WTC11 (cell line): ENCODE measurements around the gene LILRB3. TPM values are rescaled to one million over a fixed set of nuclear protein-coding genes. Genes with fewer than 3 reads are reported as not detected.
"Not testable (repeated sequence)": the region's sequence is repeated elsewhere in the genome, so short reads cannot be mapped to it uniquely, and the experiment has no call there.

Experiments
- ATAC-seq: fragments of 200-7000 bp; cut with Tn5 transposase; 2 replicates; pipeline ENCODE4 v1.10.0; 2021; ENCODE audit warnings: mild to moderate bottlenecking, moderate library complexity
- CTCF ChIA-PET: fragments of 300-600 bp; sonication (Branson Sonifier 250); formaldehyde crosslinking; loops from one replicate; lab custom pipeline; 2021; ENCODE audit warnings: antibody characterized with exemption; lab: Charles Lee
- POLR2A ChIA-PET: fragments of 350-600 bp; sonication (Branson Sonifier 250); formaldehyde crosslinking; loops from one replicate; lab custom pipeline; 2021; ENCODE audit warnings: antibody characterized with exemption; lab: Charles Lee
- DNase-seq: peaks from one replicate; pipeline ENCODE4 v3.0.0; 2021; ENCODE audit warnings: low spot score
- H3K27ac Mint-ChIP-seq: 2 replicates; pipeline ENCODE4 v1.8.0; 2021; ENCODE audit warnings: mixed read lengths
- H3K27me3 Mint-ChIP-seq: 2 replicates; pipeline ENCODE4 v1.8.0; 2021; ENCODE audit warnings: low read depth, mild to moderate bottlenecking, moderate library complexity, mixed read lengths
- H3K36me3 Mint-ChIP-seq: 2 replicates; pipeline ENCODE4 v1.8.0; 2021; ENCODE audit warnings: mixed read lengths
- H3K4me1 Mint-ChIP-seq: 2 replicates; pipeline ENCODE4 v1.8.0; 2022; ENCODE audit warnings: mixed read lengths
- H3K4me3 Mint-ChIP-seq: 2 replicates; pipeline ENCODE4 v1.8.0; 2021; ENCODE audit warnings: mild to moderate bottlenecking, moderate library complexity, mixed read lengths
- H3K9me3 Mint-ChIP-seq: 2 replicates; pipeline ENCODE4 v1.8.0; 2021; ENCODE audit warnings: mixed read lengths
- FOXK1 ChIP-seq: sonication (generic); formaldehyde crosslinking; IDR thresholded peaks from 2 replicates; pipeline ENCODE4 v1.8.0; 2022; ENCODE audit warnings: mild to moderate bottlenecking, moderate library complexity, missing genetic modification reagents
- FOXP1 ChIP-seq: sonication (generic); formaldehyde crosslinking; IDR thresholded peaks from 2 replicates; pipeline ENCODE4 v1.8.0; 2022; ENCODE audit warnings: missing genetic modification reagents, mild to moderate bottlenecking, moderate library complexity, borderline replicate concordance
- MAX ChIP-seq: sonication (generic); formaldehyde crosslinking; IDR thresholded peaks from 2 replicates; pipeline ENCODE4 v1.8.0; 2022; ENCODE audit warnings: mild to moderate bottlenecking, missing genetic modification reagents
- NFYB ChIP-seq: sonication (generic); formaldehyde crosslinking; conservative IDR thresholded peaks from 2 replicates; pipeline ENCODE4 v1.8.0; 2022; ENCODE audit warnings: low read depth, missing genetic modification reagents
- NR1H2 ChIP-seq: sonication (generic); formaldehyde crosslinking; IDR thresholded peaks from 2 replicates; pipeline ENCODE4 v1.9.0; 2021; ENCODE audit warnings: mild to moderate bottlenecking, moderate library complexity, missing genetic modification reagents
- PRDM15 ChIP-seq: sonication (generic); formaldehyde crosslinking; IDR thresholded peaks from 2 replicates; pipeline ENCODE4 v1.8.0; 2022; ENCODE audit warnings: missing genetic modification reagents
- ZNF512 ChIP-seq: sonication (generic); formaldehyde crosslinking; IDR thresholded peaks from 2 replicates; pipeline ENCODE4 v1.8.1; 2022; ENCODE audit warnings: missing genetic modification reagents, borderline replicate concordance
- total RNA-seq: library from RNA; stranded (reverse); gene quantifications from 3 replicates; pipeline ENCODE4 v1.2.3, GENCODE V29; 2021
- TF ChIP-seq, protein P1 (sequence below): sonication (generic); formaldehyde crosslinking; IDR thresholded peaks from 2 replicates; pipeline ENCODE4 v1.8.1; 2023; ENCODE audit warnings: mild to moderate bottlenecking, missing genetic modification reagents, moderate library complexity
- TF ChIP-seq, protein P2 (sequence below): fragments of 200-600 bp; IDR thresholded peaks from 2 replicates; pipeline ENCODE4 v1.8.0; 2022; ENCODE audit warnings: antibody characterized with exemption
- TF ChIP-seq, protein P3 (sequence below): fragments of 250-450 bp; sonication (Bioruptor Pico); IDR thresholded peaks from 2 replicates; pipeline ENCODE4 v1.8.0; 2021; ENCODE audit warnings: mild to moderate bottlenecking

LILRB3 gene
- total RNA-seq, 1 experiment from 2014 or later = not detected

DNA sequence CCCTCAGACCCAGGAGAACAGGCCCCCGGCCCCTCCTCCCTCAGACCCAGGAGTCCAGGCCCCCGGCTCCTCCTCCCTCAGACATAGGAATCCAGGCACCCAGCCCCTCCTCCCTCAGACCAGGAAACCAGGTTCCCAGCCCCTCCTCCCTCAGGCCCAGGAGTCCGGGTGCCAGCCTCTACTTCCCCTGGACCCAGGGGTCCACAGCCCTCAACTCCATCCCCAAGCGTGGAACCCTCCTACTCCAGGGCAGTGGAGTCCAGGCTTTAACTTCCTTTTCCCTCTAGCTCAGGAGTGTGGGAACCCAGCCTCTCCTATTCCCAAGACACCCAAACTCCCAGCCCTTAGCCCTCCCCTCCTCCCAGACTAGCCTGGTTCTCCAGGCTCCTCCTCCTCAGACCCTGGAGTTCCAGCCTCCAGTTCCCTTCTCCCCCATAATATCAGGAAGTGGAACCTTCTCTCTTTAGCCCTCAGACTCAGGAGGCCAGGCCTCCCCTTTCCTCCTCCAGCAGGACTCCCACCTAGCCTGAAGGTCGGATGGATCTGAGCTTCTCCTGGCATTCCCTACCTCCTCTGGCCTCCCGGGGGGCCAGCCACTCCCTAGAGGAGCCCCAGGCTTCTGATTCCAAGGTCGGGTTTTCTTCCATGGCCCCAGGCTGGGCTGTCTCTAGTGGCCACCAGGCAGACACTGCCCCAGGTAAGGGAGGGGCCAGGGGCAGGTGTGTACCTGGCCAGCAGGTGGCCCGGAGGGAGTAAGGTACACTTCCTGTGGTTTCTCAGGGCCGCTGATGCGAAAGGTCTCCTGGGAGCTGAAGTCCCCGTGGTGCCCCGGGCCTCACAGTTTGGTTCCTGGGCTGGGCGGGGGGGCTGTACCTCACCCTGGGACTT is 50.1 kb downstream of the LILRB3 start, which contains the start of gene TMC4 (continued):
- TF ChIP-seq, protein P1, sequence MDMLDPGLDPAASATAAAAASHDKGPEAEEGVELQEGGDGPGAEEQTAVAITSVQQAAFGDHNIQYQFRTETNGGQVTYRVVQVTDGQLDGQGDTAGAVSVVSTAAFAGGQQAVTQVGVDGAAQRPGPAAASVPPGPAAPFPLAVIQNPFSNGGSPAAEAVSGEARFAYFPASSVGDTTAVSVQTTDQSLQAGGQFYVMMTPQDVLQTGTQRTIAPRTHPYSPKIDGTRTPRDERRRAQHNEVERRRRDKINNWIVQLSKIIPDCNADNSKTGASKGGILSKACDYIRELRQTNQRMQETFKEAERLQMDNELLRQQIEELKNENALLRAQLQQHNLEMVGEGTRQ (CRISPR knock-in tag) = peak; percentile 52; the same call in 1 of the 2 replicates
- peak; percentile 79 for TF ChIP-seq FOXK1 (CRISPR knock-in tag)

GRCh38 chr19:54171736-54172431 is 50.9 kb downstream of the LILRB3 start:
- H3K27ac Mint-ChIP-seq = not testable (repeated sequence)
- POLR2A ChIA-PET = interaction anchor here (1.5 kb wide), 1 partner anchor 18 kb away, joined by 5 read pairs; the partner anchor contains the start of gene MBOAT7

DNA sequence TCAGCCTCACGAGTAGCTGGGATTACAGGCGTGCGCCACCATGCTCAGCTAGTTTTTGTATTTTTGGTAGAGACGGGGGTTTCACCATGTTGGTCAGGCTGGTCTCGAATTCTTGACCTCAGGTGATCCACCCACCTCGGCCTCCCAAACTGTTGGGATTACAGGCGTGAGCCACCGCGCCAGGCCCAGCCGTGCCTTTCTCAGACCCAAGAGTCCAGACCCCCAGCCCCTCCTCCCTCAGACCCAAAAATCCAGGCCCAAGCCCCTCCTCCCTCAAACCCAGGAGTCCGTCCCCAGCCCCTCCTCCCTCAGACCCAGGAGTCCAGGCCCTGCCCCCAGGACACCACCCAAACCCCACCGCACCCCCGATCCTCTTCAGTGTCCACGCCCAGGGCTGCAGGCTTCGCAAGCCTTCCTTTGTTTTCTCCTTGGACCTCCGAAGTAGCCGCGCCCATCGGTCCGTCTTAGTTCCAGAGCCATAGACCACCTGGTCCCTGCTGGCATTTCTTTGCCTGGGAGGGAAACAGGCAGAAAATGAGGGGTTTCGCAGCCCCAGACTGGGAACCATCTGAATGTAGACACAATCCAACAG is 53.6 kb downstream of the LILRB3 start:
- Mint-ChIP-seq H3K27ac (no peak overlapping the region; the same call in 1 of the 2 replicates), H3K36me3 (no peaks in the 10 kb centered on the region), H3K27me3 (peaks cover 23% of the 10 kb centered on the region), H3K4me1 (peaks cover 17% of the 10 kb centered on the region), H3K4me3 (no peak overlapping the region), H3K9me3 (no peaks in the 10 kb centered on the region)
- ChIA-PET POLR2A (no interaction called here), CTCF (interaction anchor here (0.6 to 3.0 kb wide), 6 partner anchors 11 to 903 kb away, joined by 3 to 14 read pairs (median 4); no protein-coding TSS in a partner anchor)
- no peak for DNase-seq
- ATAC-seq = no peak
- TF ChIP-seq ZNF512 (CRISPR knock-in tag) (peak; percentile 80; the same call in 1 of the 2 replicates), FOXP1 (CRISPR knock-in tag) (no peak)

More at GRCh38 chr19:54171736-54172431, 50.9 kb downstream of the LILRB3 start:
- H3K4me3 Mint-ChIP-seq, H3K36me3 Mint-ChIP-seq, DNase-seq: not testable (repeated sequence)
- 0 out of 2 replicates have a peak, but pooled peaks have one; percentile 22 for TF ChIP-seq PRDM15 (CRISPR knock-in tag)
- TF ChIP-seq, all 79 proteins: peak for 1; not testable (repeated sequence) for 78
- not testable (repeated sequence) for ATAC-seq, H3K9me3 Mint-ChIP-seq, H3K27me3 Mint-ChIP-seq
- CTCF ChIA-PET = interaction anchor here (0.8 to 2.4 kb wide), 7 partner anchors 7 to 94 kb away, joined by 3 to 31 read pairs (median 8); partner anchors contain the start of genes MBOAT7 and TSEN34
- H3K4me1 Mint-ChIP-seq = peaks cover 13% of the 10 kb centered on the region

DNA sequence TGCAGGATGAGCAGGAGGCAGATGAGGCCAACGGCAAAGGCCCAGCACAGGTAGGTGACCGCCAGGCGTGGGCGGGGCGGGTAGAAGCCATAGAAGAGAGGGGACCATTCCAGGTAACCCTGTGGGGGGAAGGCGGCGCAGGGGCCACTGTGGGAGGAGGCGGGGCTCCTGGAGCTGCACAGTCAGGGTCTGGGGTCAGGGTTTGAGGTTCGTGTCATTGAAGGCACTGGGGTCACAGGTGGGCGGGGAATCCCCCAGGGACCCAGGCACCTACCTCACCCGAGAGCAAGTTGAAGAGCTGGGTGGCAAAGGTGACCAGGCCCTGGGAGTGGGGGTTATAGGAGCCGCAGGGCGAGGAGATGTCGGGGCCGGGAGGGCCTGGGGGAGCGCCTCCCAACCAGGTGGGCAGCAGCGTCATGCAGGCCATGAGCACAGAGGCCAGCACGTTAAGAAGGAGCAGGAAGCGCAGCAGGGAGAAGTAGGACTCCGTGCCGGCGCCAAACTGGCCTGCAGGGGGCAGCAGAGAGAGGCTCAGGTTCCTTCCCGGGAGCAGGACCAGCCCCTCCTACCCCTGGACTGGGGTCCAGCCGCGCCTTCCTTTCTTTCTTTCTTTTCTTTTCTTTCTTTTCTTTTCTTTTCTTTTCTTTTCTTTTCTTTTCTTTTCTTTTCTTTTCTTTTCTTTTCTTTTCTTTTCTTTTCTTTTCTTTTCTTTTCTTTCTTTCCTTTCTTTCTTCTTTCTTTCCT is 54.5 kb downstream of the LILRB3 start:
- Mint-ChIP-seq H3K4me1 (peaks cover 20% of the 10 kb centered on the region), H3K36me3 (no peaks in the 10 kb centered on the region), H3K4me3 (no peak overlapping the region), H3K27me3 (peaks cover 32% of the 10 kb centered on the region), H3K27ac (no peak overlapping the region), H3K9me3 (no peaks in the 10 kb centered on the region)
- ChIA-PET POLR2A (no interaction called here), CTCF (interaction anchor here (1.0 to 3.0 kb wide), 3 partner anchors 12 to 255 kb away, joined by 4 to 14 read pairs (median 12); partner anchors contain the start of gene MBOAT7)
- peak; percentile 14; the same call in 1 of the 2 replicates for TF ChIP-seq MAX (CRISPR knock-in tag)
- TF ChIP-seq, protein P2, sequence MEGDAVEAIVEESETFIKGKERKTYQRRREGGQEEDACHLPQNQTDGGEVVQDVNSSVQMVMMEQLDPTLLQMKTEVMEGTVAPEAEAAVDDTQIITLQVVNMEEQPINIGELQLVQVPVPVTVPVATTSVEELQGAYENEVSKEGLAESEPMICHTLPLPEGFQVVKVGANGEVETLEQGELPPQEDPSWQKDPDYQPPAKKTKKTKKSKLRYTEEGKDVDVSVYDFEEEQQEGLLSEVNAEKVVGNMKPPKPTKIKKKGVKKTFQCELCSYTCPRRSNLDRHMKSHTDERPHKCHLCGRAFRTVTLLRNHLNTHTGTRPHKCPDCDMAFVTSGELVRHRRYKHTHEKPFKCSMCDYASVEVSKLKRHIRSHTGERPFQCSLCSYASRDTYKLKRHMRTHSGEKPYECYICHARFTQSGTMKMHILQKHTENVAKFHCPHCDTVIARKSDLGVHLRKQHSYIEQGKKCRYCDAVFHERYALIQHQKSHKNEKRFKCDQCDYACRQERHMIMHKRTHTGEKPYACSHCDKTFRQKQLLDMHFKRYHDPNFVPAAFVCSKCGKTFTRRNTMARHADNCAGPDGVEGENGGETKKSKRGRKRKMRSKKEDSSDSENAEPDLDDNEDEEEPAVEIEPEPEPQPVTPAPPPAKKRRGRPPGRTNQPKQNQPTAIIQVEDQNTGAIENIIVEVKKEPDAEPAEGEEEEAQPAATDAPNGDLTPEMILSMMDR = peak; percentile 82
- no peak for TF ChIP-seq NR1H2 (CRISPR knock-in tag)
- peak; percentile 39; the same call in 1 of the 2 replicates for TF ChIP-seq ZNF512 (CRISPR knock-in tag)
- no peak for TF ChIP-seq NFYB (CRISPR knock-in tag)
- TF ChIP-seq, protein P3, sequence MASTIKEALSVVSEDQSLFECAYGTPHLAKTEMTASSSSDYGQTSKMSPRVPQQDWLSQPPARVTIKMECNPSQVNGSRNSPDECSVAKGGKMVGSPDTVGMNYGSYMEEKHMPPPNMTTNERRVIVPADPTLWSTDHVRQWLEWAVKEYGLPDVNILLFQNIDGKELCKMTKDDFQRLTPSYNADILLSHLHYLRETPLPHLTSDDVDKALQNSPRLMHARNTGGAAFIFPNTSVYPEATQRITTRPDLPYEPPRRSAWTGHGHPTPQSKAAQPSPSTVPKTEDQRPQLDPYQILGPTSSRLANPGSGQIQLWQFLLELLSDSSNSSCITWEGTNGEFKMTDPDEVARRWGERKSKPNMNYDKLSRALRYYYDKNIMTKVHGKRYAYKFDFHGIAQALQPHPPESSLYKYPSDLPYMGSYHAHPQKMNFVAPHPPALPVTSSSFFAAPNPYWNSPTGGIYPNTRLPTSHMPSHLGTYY = 0 out of 2 replicates have a peak, but pooled peaks have one; percentile 11
- DNase-seq (peak; percentile 99), ATAC-seq (peak; percentile 46)
